Stimulated activated CD4-positive, alpha-beta T cell treated with anti-CD3 and anti-CD28 coated beads, TNF-alpha, amount 100 ng/mL, for 24 hours (primary cell): ENCODE results near the gene PPP1R2B.
"Not testable (repeated sequence)": the region's sequence is repeated elsewhere in the genome, so short reads cannot be mapped to it uniquely, and the experiment has no call there.

Source experiments
- DNase-seq, 3 experiments: peaks; one replicate each; pipeline ENCODE4 v3.0.0-alpha.2; 2020; ENCODE audit warnings: low read depth in 3 of 3

Gene PPP1R2B

DNA sequence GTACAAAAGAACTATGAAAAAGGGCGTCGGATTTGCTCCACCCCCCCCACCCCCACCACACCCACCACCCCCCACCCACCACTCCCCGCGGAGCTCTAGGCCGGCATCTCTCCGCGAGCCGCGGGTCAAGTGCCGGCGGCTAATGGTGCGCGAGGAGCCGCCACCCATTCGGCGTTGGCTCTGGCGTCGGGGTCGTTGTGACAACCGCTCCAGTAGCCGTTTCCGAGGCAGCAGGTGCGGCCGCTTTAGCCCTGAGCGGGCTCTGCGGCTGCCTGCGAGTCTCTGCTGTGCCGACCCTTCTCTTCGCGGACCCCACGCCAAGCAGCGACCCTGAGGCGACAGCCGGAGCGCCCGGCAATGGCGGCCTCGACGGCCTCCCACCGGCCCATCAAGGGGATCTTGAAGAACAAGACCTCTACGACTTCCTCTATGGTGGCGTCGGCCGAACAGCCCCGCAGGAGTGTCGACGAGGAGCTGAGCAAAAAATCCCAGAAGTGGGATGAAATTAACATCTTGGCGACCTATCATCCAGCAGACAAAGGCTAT lies at the start of gene PPP1R2B:
TSS of gene PPP1R2B (plus strand) at position 90 of the 546 bp plus-strand sequence. CDS start at position 358, 268 bp downstream.
- DNase-seq: no peak

DNA sequence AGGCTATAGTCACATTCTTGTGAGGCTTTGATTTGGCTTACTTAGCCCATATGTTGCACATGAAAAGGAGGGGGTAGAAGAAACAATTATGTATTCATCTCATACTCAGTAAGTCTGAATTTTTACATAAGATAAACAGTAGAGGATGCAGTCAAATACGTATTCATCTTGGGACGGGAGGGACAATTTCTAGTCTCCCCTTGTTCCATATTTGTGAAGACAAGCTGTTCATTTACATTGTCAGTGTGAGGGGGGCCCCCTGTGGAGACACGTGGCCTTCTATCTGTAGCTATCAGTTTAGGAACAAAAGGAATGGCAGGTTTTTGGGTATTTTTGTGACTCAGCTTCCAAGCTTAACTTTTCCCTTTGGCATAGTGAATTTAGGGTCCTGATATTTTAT lies 49.2 kb upstream of the PPP1R2B start:
- no peak for DNase-seq

DNA sequence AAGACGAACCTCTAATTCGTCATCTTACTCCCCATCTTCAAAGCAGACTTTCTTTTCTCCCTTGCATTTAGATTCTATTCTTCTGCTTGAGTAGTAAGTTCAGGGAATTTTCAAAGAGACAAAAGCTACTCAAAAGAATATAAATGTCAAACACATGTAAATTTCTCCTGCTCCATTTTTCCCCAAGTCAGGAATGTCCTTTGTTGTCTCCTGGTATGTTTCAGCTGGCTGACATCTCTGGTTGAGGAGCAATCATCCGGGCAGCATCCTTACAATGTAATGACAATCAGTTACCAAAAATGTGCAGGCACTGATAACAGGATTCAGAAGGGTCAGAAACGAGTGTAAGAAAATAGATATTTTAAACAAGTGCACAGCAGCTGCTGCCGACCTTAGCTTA lies 47.6 kb upstream of the PPP1R2B start:
- DNase-seq: no peak

DNA sequence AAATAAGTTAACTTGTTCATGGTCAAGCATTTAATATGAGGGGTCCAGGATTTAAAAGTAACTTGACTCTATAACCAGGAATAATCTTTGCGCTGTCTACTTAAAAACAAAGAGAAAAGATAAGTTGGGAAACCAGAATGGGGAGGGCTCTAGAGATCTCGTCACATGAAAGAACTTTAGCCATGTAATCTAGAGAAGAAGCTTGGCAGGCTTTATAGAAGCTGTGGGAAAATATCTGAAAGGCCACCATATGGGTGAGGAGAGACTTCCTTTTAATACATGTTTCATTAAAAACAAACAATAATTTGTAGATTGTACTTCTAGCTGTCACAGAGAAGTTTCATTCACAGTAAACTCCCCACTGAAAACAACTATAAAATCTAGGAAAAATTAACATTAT lies 46.7 kb upstream of the PPP1R2B start:
- DNase-seq: no peak

DNA sequence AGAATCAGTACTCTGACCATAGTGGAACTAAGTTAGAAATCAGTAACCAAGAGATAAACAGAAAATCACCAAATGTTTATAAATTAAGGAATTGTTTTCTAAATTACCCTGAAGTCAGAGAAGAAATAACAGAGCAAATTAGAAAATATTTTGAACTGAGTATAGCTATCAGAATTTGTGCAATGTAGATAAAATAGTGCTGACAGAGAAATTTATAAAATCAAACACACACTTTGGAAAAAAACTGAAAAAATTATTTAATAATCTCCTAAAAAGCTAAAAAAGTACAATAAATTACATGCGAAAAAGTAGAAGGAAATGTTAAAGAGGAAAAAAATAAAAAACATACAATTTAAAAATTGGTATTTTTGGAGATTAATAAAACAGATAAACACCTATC lies 37.1 kb upstream of the PPP1R2B start:
- DNase-seq: no peak

DNA sequence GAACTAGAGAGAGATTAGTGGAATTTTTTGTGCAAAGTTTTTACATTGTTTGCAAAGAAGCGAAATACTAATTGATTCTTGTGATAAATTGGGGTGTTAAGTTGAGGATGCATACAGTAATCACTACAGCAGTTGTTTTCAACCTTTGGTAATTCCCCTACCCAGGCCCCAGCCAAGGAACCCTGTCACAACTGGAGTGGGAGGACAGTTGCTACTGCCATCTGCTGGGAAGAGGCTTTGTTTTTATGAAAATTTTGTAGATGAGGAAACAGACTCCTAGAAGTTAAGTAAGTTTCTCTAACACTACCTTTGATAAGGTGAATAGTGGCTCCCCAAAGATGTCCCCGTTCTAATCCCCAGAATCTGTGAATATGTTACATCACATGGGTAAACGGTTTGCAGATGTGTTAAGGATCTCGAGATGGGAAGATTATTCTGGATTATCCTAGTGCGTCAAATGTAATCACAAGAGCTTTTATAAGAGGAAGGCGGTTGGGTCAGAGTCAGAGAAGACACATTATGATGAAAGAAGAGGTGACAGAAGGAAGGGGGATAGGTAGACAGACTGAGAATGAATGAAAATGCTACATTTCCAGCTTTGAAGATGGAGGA lies 34.0 kb upstream of the PPP1R2B start:
- DNase-seq: peak; percentile 3 to 7 (median 7)

DNA sequence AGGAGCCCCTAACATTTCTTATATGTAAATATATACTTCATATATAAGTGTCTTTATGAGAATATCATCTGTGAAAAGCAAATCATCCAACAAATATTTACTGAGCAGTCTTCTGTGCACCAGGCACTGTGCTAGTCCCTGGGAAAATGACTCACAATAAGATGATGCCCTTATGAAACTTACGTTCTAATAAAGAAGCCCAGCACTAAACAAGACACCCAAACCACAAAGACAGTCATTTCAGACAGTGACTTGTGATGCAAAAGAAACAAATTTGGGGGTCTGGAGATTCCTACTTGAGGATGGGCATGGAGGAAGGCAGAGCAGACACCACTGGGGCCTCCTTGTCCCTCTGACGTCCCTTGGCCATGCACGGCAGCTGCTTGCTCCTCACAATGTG lies 30.6 kb upstream of the PPP1R2B start:
- DNase-seq: no peak

DNA sequence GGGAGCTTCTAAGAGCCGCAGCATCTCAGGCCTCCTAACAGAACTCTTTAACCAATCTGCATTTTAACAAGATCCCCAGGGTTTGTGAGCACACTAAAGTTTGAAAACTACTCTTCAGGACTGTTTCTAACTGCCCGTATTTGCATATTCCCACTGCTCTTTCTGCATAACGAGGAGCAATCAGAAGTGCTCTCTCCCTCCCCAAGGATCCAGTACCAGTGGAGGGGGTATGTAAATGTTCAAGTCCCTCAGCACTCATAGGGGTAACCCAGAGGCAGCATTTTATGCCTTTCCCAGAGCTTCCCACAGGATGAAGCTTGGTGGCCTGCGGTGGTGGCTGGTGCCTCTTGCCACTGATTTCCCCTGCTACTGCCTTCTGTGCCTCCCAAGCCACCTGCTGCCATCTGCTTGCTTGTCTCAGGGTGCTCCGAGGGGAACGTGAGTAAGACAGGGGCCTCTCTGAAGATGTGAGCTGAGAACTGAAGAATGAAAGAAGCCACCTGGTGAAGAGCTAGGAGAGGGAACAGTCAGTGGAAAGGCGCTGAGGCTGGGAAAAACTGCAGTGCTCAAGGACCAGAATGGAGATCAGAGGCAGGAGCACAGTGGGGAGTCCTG lies 30.0 kb upstream of the PPP1R2B start:
- DNase-seq: no peak

DNA sequence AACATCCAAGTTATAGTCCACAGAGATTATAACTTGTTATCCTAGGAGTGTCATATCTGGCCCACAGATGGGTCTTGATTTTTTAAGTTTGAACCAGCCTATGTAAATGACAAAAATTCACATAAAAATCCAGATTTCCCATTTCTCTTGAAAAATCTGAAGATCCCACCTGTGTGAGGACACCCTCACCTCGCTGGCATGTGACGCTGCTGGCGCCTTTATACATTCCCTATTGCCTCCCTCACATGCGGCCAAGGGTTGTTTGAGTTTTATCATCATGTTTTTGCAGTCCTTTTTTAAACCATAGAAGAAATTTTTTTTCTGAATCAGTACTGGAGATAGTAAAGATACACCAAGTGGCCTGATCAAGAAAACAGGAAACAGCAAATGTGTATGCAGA lies 25.9 kb upstream of the PPP1R2B start:
- DNase-seq: no peak

DNA sequence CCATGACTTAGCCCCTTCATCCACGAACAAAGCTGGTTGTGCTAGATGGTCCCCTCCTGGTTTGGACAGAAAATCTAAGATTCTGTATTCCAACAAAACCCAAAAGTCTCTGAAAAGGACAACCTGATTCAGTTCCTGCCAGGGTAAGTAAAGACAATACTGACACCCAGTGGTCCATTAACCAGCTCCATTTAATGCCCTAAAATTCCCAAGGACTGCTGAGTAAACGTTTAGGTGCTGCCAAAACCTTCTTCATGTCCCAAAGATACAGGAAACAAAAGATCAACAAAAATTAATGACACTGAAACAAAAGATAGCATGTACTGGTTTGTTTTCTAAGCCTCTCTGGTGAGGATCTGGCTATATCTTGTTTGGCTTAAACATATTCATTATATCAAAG lies 25.3 kb upstream of the PPP1R2B start:
- no peak for DNase-seq

DNA sequence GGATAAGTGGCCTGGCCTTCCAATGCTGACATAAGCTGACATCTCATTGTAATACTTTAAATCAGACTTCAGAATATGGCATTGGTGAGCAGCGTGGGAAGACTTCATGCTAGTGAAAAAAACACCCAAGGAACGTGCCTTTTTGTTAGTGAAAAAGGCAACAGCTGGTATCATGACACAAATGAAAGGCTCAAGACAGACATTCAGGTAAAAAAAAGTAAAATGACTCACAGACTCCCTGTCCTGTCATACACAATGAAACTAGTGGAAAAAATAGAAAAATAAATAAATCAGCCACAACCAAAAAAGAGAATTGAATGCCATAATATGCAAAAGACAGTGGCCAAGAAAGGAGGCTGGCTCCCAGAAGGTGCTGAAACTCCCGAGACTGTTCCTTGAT lies 24.4 kb upstream of the PPP1R2B start:
- DNase-seq: no peak

DNA sequence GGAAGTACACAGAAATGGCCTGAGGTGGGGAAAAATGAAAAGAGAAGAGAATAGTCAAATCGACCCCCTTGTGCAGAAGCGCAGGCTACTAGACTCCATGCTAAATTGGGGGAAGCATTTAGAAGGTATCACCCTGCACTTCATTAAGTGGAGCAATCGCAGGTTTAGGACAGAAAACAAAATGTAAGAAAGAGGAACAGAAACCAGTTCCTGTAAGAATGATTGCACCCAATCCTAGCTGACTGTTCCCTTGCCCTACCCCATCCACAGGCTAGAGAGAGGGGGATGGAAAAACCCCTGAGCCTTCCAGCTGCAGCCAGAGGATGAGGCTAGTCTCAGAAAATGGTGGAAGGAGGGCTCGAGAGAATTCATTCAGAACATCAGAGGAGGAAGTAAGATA lies 23.9 kb upstream of the PPP1R2B start:
- no peak for DNase-seq

DNA sequence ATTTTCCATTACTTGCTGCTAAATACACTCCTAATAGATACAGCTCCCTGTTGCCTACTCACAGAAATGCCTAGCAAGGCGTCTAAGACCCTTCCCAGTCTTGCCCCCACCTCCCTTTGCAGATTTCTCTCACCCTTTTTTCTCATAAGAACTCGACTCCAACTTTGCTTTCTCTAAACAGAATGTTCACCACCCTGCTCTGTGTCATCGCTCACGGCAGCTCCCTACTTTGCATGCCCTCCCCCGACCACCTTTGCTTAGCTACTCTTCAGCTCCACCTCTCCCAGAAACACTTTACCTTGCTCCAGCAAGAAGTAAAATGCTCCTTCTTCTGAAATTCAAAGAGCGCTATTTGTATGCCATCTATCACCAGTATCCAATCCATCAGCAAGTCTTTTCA lies 15.2 kb upstream of the PPP1R2B start:
- no peak for DNase-seq

DNA sequence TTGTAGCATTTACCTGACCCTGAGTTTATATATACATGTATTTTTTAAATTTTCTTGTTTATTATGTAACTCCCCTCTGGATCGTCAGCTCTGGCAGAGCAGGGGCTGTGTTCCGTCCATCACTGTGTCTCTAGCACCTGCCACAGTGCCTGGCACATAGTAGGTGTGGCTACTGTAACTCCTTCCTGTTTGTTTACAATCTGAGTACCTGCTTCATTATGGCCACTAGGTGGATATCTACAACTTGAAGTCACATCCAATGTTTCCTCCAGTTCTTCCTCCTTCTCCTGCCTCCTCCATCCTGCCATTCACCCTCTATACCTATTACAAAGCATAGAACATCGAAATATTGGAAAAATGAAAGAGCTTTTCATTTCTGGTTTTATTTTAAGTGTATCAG lies 14.2 kb upstream of the PPP1R2B start:
- DNase-seq: no peak

DNA sequence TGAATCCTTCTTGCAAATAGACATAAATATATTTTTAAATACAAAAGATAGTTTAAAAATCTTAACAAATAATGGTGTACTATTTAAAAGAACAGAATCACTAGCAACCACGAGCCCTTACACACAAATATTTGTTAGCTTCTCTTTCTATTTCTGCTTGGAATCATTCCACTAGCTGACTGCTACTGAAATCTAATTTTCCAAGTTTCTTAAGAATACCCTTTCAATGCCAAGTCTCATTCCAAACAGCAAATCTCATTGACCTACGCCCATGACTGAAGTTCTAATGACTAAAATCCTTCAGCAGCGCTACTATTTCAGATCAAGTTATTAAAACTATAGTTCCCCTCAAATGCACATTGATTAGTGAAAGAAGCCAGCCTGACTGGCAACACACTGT lies 13.2 kb upstream of the PPP1R2B start:
- DNase-seq: no peak

DNA sequence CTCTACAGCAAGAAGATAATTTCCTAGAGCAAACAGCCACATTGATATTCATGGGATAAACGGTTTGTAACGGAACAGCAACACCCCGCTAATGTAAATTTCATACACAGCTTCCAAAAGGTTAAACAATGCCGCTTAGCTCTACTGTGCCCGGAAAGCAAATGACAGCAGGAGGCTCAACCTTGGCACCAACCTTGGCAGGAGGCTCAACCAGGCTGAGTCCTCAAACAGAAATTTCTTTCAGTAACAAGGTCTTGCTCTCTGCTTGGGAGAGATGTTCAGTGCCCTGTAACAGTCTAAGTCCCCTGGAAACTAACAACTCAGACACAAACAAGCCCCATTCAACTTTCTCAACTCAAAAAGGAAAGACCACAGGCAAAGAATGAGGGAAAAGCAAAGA lies 11.1 kb upstream of the PPP1R2B start:
- DNase-seq: no peak

DNA sequence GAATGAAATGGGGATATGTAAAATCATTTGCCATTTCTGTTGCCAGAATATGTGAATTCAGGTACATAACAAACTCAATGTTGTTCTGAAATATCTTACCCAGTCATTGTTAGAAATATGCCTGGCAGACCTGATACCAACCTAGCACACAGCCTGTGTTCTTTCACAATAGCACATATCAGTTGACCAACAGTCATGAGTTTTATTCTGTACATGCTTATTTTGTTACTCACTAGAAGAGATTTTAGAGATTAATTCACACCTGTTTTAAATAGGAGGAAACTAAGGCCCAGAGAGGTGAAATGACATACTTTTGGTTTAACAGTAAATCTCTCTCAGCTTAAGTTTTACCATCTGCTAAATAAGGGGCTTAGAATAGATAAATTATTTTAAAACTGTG lies 8.4 kb upstream of the PPP1R2B start:
- DNase-seq: no peak

DNA sequence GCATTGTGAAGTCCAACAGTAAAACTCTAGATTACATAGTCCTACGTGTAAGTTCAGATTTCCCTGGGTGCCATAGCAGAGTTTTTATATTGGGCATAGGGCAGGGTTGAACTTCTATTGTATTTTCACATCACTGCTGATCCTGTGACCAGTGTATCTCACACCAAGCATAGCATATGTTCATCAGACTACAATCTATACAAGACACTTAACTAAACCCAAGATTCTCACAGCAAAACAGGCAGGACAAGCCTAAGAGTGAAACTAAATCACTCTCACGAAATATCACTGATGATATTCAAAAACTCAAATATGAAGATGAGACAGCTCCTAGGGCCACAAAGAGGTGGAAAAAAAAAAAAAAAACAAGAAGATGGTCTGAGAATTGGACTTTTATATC lies 3.2 kb upstream of the PPP1R2B start:
- no peak for DNase-seq

DNA sequence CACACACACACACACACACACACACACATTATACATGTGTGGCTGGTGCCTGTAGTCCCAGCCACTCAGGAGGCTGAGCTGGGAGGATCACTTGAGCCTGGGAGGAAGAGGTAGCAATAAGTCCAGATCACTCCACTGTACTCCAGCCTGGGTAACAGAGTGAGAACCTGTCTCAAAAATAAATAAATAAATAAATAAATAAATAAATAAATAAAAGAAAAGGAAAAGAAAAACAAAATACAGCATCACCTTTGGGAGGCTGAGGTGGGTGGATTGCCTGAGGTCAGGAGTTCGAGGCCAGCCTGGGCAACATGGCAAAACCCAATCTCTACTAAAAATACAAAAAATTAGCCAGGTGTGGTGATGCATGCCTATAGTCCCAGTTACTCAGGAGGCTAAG lies 1.6 kb upstream of the PPP1R2B start:
- DNase-seq: not testable (repeated sequence)

DNA sequence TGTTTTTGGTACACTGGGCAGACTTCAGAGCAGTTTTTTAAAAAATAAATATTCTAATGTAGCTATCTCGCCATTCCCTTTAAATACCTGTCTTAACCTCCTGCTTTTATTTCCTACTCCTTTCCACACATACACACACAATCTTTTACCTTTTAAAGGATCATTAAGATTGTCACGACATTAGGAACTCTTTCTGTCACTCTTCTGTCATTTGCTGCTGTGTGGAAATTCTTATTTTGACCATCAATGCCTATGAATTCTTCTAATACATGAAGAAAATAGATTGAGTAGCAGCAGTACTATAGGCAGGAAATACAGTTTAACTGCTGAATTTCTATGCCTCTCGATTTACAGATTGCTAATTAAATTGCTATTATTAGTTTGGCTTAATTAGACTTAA lies 1.8 kb downstream of the PPP1R2B start:
- no peak for DNase-seq

DNA sequence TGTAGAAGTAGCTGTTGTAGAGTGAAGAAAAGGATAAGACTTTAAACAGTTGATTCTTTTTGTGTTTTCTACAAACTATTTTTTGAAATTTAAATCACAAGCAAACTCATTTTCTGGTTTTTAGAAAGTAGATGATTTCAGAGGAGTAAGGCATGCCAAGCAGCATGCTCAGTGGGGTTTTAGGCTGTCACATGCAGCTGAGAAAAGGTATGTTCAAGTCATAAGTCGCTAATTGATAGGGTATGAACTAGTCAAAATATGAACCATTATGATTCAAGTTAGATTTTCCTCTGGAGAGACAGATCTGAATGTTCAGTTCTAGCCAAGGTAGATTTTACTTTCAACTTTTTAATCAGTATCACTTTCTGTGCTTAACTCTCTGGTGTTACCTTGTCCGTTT lies 3.0 kb downstream of the PPP1R2B start:
- not testable (repeated sequence) for DNase-seq

DNA sequence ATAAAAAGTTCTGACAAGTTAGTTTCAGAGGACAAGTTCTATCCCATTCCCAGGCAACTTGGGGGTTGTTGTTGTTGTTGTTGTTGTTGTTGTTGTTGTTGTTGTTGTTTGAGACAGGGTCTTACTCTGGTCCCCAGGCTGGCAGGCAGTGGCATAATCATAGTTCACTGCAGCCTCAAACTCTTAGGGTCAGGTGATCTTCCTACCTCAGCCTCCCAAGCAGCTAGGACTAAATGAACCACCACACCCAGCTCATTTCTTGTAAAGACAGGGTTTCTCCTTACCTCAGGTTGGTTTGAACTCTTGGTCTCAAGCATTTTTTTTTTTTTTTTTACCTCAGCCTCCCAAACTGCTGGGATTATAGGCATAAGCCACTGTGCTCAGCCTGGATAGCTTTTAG lies 15.3 kb downstream of the PPP1R2B start:
- DNase-seq: no peak

DNA sequence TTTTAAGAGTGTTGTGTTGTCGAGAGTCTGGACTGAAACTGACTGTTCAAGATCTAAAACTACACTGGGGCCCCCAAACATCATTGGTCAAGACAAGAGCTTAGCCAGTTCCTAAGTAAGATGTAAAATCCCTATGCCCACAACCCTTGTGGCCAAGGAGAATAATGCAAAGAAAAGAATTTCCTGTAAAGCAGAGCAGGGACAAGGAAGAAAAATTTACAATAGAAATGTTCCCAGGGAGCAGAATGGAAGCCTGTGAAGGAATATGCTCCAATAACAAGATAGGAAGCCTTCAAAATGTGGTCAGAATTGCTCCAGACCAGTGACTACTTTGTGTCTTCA lies 20.4 kb downstream of the PPP1R2B start:
- no peak for DNase-seq

DNA sequence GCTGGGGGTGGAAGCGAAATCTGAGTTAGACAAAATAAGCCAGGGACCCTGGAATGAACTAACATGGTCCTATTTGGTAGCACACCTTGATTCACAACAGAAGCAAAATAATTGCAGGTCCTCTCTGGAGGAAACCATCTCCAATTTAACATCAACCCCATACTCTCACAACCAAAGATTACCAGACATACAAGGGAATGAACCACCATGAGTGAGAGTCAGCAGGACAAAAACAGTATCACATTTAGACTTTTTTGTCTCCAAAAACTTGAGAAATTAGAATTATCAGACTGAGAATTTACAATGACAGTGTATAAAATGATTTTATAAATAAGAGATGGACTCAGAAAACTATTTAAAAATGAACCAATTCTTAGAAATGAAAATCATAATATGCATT lies 21.1 kb downstream of the PPP1R2B start:
- no peak for DNase-seq
